OCI-LY3 (cell line): Measurements from ENCODE around the gene ILF3.

Source experiments
- CTCF ChIP-seq: fragments of 200-600, 300-600 bp; sonication (generic); IDR thresholded peaks from 2 replicates; pipeline ENCODE4 v1.5.1; 2014; ENCODE audit warnings: antibody characterized with exemption, low read length, low read depth
- EZH2phosphoT487 ChIP-seq: fragments of 200-600 bp; shearing (Covaris generic); IDR thresholded peaks from 2 replicates; pipeline ENCODE4 v1.6.1; 2018; ENCODE audit warnings: antibody characterized with exemption, mixed run types, low read depth

- TF ChIP-seq CTCF = no peak
- no peak for TF ChIP-seq EZH2phosphoT487
These were observed 13.8 kb upstream of the ILF3 start for GRCh38 chr19:10640361-10640760.
